Epidermal melanocyte (primary cell): Measurements from ENCODE around the gene MSMP.
A peak's percentile ranks its signal among the peaks of the same experiment; 100 is the strongest.

Source experiments
- DNase-seq: peaks from one replicate; pipeline ENCODE4 v3.0.0; 2011; ENCODE audit warnings: low spot score; ENCODE audit not compliant: insufficient read length

MSMP gene

GRCh38 chr9:35743880-35744518 is 10.1 kb downstream of the MSMP start:
- no peak for DNase-seq

GRCh38 chr9:35743452-35743851 is 10.6 kb downstream of the MSMP start:
- DNase-seq: no peak

GRCh38 chr9:35741740-35742139 is 12.3 kb downstream of the MSMP start:
- no peak for DNase-seq

GRCh38 chr9:35740243-35740642 is 13.8 kb downstream of the MSMP start:
- no peak for DNase-seq

- no peak for DNase-seq
Observed at GRCh38 chr9:35738924-35739323, 15.2 kb downstream of the MSMP start.

GRCh38 chr9:35738186-35738585 is 15.9 kb downstream of the MSMP start:
- DNase-seq: no peak

- DNase-seq: no peak
Observed at GRCh38 chr9:35737143-35737542, 16.9 kb downstream of the MSMP start.

GRCh38 chr9:35736201-35736633 is 17.9 kb downstream of the MSMP start:
- DNase-seq: peak; percentile 68

- no peak for DNase-seq
Observed at GRCh38 chr9:35734096-35734495, 20.0 kb downstream of the MSMP start.

GRCh38 chr9:35732800-35733541 is 21.1 kb downstream of the MSMP start:
- no peak for DNase-seq

- DNase-seq: peak; percentile 88
Observed at GRCh38 chr9:35732185-35732799, 21.8 kb downstream of the MSMP start, which contains the start of the genes CREB3 and TLN1. Gene CREB3, plus strand, starts transcription at chr9:35732666. Its CDS starts 107 bp downstream, at chr9:35732773. Gene TLN1, minus strand, starts transcription at chr9:35732195. Its CDS starts 6,501 bp downstream, at chr9:35725694.

GRCh38 chr9:35731415-35732184 is 22.5 kb downstream of the MSMP start:
- DNase-seq: no peak

- DNase-seq: no peak
Observed at GRCh38 chr9:35730486-35730854, 23.6 kb downstream of the MSMP start.

- DNase-seq: peak; percentile 93
Observed at GRCh38 chr9:35729700-35730485, 24.2 kb downstream of the MSMP start.

- no peak for DNase-seq
Observed at GRCh38 chr9:35729101-35729500, 25.0 kb downstream of the MSMP start.

GRCh38 chr9:35728041-35728971 is 25.8 kb downstream of the MSMP start:
- peak; percentile 70 for DNase-seq

GRCh38 chr9:35727676-35728040 is 26.4 kb downstream of the MSMP start:
- DNase-seq: no peak

GRCh38 chr9:35726931-35727330 is 27.1 kb downstream of the MSMP start:
- no peak for DNase-seq

GRCh38 chr9:35725362-35725761 is 28.7 kb downstream of the MSMP start:
- DNase-seq: no peak

- no peak for DNase-seq
Observed at GRCh38 chr9:35723908-35724307, 30.2 kb downstream of the MSMP start.
